OCI-LY3 (cell line): ENCODE results near the gene SCP2.

Experiments
- EZH2phosphoT487 ChIP-seq: fragments of 200-600 bp; shearing (Covaris generic); IDR thresholded peaks from 2 replicates; pipeline ENCODE4 v1.6.1; 2018; ENCODE audit warnings: antibody characterized with exemption, mixed run types, low read depth
- TF ChIP-seq, protein P1 (sequence below): fragments of 200-600, 300-600 bp; sonication (generic); IDR thresholded peaks from 2 replicates; pipeline ENCODE4 v1.5.1; 2014; ENCODE audit warnings: antibody characterized with exemption, low read length, low read depth

GRCh38 chr1:53025034-53025768, 98.1 kb downstream of the SCP2 start:
- TF ChIP-seq, protein P1, sequence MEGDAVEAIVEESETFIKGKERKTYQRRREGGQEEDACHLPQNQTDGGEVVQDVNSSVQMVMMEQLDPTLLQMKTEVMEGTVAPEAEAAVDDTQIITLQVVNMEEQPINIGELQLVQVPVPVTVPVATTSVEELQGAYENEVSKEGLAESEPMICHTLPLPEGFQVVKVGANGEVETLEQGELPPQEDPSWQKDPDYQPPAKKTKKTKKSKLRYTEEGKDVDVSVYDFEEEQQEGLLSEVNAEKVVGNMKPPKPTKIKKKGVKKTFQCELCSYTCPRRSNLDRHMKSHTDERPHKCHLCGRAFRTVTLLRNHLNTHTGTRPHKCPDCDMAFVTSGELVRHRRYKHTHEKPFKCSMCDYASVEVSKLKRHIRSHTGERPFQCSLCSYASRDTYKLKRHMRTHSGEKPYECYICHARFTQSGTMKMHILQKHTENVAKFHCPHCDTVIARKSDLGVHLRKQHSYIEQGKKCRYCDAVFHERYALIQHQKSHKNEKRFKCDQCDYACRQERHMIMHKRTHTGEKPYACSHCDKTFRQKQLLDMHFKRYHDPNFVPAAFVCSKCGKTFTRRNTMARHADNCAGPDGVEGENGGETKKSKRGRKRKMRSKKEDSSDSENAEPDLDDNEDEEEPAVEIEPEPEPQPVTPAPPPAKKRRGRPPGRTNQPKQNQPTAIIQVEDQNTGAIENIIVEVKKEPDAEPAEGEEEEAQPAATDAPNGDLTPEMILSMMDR: no peak
- TF ChIP-seq EZH2phosphoT487: no peak
